A549 treated with CORT108297 at 1 μM for 4 hours (cell line): ENCODE data around the gene IQCF6. TPM values are rescaled to one million over a fixed set of nuclear protein-coding genes. Genes with fewer than 3 reads are reported as not detected.

ENCODE experiments used
- total RNA-seq: library from RNA; stranded (reverse); fragments of 200-300 nt; extraction: Qiagen RNA extraction; gene quantifications from 5 replicates; pipeline ENCODE4 v1.2.3, GENCODE V29; 2022

IQCF6 gene
- total RNA-seq: not detected in 5 replicates

GRCh38 chr3:51779137-51779536 lies at the start of gene IQCF6:
Gene IQCF6 (minus strand): TSS chr3:51779237. CDS start chr3:51779224, 13 bp downstream.

Other genes starting within 250 kb of the IQCF6 start
- gene RAD54L2, start 240.5 kb downstream of the IQCF6 start, total RNA-seq: 3.5 to 4.2 TPM (median 4.1 TPM) in 5 replicates
- 55.7 to 70.3 TPM (median 69.0 TPM) in 5 replicates for gene TEX264, start 108.0 kb downstream of the IQCF6 start, total RNA-seq
- gene GRM2, start 72.2 kb downstream of the IQCF6 start, total RNA-seq: 0.01 to 0.05 TPM (median 0.03 TPM) in 4 of 5 replicates, not detected in the other
- not detected in 5 replicates for gene IQCF2, start 82.4 kb upstream of the IQCF6 start, total RNA-seq
- not detected in 5 replicates for gene IQCF5, start 96.4 kb upstream of the IQCF6 start, total RNA-seq
- gene IQCF1, start 124.1 kb upstream of the IQCF6 start, total RNA-seq: 0.20 TPM in 1 of 5 replicates, not detected in the others
- 38.5 to 53.0 TPM (median 51.1 TPM) in 5 replicates for gene RRP9, start 162.7 kb upstream of the IQCF6 start, total RNA-seq
- 9.9 to 10.8 TPM (median 10.6 TPM) in 5 replicates for gene PARP3, start 163.1 kb upstream of the IQCF6 start, total RNA-seq
- gene GPR62, start 176.1 kb upstream of the IQCF6 start, total RNA-seq: not detected in 5 replicates
- 10.8 to 15.6 TPM (median 14.3 TPM) in 5 replicates for gene PCBP4, start 188.2 kb upstream of the IQCF6 start, total RNA-seq
- 25.4 to 35.6 TPM (median 35.3 TPM) in 5 replicates for gene ABHD14B, start 194.8 kb upstream of the IQCF6 start, total RNA-seq
- gene ABHD14A, start 195.8 kb upstream of the IQCF6 start, total RNA-seq: 13.2 to 16.8 TPM (median 15.4 TPM) in 5 replicates
- gene ACY1, start 204.3 kb upstream of the IQCF6 start, total RNA-seq: 20.9 to 28.2 TPM (median 26.8 TPM) in 5 replicates
- 1,305 to 1,473 TPM (median 1,350 TPM) in 5 replicates for gene RPL29, start 216.7 kb upstream of the IQCF6 start, total RNA-seq